ENCODE results near the gene PAX2.

DNA sequence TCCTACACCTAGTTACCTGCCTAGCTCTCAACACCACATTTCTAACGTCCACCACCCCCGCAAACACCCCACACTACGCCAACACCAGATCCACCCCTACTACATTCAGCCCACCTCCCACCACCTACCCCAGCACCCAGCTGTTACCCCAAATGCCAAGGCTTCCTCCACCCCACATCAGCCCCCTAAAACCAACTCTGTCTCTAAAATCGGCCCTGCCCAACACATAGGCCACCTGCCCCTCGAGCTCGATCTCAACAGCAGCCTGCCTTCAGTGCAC lies 114.0 kb downstream of the PAX2 start:
- TF ChIP-seq, protein P1, sequence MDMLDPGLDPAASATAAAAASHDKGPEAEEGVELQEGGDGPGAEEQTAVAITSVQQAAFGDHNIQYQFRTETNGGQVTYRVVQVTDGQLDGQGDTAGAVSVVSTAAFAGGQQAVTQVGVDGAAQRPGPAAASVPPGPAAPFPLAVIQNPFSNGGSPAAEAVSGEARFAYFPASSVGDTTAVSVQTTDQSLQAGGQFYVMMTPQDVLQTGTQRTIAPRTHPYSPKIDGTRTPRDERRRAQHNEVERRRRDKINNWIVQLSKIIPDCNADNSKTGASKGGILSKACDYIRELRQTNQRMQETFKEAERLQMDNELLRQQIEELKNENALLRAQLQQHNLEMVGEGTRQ (IDR thresholded peaks at IDR 0.05; ENCODE audit: low read depth, low read length) = no peak
- TF ChIP-seq, protein P1 (CRISPR knock-in tag; IDR thresholded peaks at IDR 0.05; ENCODE audit: borderline replicate concordance) = no peak
- TF ChIP-seq POLR2AphosphoS5 (IDR thresholded peaks at IDR 0.05; ENCODE audit: low read depth, low read length) (no peak), ZNF747 (CRISPR knock-in tag; IDR thresholded peaks at IDR 0.05; ENCODE audit: borderline replicate concordance) (no peak), BHLHE40 (IDR thresholded peaks at IDR 0.05; ENCODE audit: low read length) (no peak), MAF1 (CRISPR knock-in tag; IDR thresholded peaks at IDR 0.05; ENCODE audit: borderline replicate concordance) (no peak), MAFK (conservative IDR thresholded peaks at IDR 0.05 in 1 of 2, IDR thresholded peaks at IDR 0.05 in 1 of 2; ENCODE audit: low read length in 2 of 2) (no peak), ZBTB37 (CRISPR knock-in tag; IDR thresholded peaks at IDR 0.05) (no peak), ZNF232 (CRISPR knock-in tag; IDR thresholded peaks at IDR 0.05; ENCODE audit: borderline replicate concordance) (no peak), CHD2 (IDR thresholded peaks at IDR 0.05; ENCODE audit: low read depth, low read length) (no peak), ATRX (CRISPR knock-in tag; IDR thresholded peaks at IDR 0.05; ENCODE audit: borderline replicate concordance) (no peak), ZNF709 (CRISPR knock-in tag; IDR thresholded peaks at IDR 0.05) (no peak), ZNF292 (CRISPR knock-in tag; IDR thresholded peaks at IDR 0.05; ENCODE audit: borderline replicate concordance, low read depth) (no peak)
- TF ChIP-seq, protein P2, sequence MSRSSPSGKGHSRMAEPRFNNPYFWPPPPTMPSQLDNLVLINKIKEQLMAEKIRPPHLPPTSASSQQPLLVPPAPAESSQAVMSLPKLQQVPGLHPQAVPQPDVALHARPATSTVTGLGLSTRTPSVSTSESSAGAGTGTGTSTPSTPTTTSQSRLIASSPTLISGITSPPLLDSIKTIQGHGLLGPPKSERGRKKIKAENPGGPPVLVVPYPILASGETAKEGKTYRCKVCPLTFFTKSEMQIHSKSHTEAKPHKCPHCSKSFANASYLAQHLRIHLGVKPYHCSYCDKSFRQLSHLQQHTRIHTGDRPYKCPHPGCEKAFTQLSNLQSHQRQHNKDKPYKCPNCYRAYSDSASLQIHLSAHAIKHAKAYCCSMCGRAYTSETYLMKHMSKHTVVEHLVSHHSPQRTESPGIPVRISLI (CRISPR knock-in tag; IDR thresholded peaks at IDR 0.05; ENCODE audit: borderline replicate concordance) = no peak

All from HepG2 (cell line).